HG02981 (cell line): ENCODE measurements around the gene NUBP2.

ENCODE experiments used
- ATAC-seq: cut with Tn5 transposase; IDR thresholded peaks from one replicate; pipeline ENCODE4 v1.9.1; 2021; ENCODE audit warnings: mild to moderate bottlenecking, moderate library complexity; ENCODE audit not compliant: unreplicated experiment

The NUBP2 gene, protein sequence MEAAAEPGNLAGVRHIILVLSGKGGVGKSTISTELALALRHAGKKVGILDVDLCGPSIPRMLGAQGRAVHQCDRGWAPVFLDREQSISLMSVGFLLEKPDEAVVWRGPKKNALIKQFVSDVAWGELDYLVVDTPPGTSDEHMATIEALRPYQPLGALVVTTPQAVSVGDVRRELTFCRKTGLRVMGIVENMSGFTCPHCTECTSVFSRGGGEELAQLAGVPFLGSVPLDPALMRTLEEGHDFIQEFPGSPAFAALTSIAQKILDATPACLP

DNA sequence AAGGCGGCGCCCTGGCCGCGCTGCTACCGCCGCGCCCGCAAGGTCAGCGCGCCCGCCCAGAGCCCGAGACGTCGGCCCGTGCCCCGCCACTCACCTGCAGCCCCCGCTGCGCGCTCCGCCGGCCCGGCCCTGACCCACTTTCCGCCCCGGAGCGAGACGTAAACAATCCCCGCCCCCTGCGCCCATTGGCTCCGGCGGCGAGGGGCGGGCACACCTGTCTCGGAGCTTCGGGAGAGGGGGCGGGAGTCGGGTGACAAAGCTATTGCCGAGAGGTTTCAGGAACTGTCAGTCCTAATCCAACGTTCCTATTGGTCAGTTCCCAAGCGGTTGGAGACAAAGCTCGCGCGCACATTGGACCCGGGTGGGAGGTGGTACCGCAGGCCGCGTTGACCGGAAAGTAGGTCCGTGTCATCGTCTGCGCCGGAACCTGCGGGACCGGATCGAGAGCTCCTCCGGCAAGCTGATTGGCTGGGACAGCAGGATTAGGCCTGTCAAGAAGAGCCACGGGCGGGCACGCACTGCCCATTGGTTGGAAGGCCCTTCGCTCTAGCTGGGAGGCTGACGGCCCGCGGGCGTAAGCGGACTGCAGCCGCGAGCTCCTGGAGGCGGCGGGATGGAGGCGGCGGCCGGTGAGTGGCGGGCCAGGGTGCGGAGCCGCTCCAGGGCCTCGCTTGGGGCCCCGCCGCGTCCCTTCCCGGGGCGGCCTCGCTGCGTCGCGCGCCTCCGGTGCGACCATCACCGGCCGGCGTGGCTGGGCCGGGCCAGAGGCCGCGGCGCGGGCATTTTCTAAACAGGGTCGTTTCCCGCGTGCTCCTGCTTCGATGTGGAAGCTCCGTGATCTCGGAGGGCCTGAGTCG lies at the start of gene NUBP2, which contains the start of gene SPSB3:
Gene NUBP2 (plus strand): TSS at position 553 of the 857 bp plus-strand sequence. CDS start 61 bp downstream, at position 614.
Gene SPSB3 (minus strand): TSS at position 164 of the 857 bp plus-strand sequence. CDS start 1,088 bp downstream, outside the sequence.
- peak; percentile 83 for ATAC-seq

DNA sequence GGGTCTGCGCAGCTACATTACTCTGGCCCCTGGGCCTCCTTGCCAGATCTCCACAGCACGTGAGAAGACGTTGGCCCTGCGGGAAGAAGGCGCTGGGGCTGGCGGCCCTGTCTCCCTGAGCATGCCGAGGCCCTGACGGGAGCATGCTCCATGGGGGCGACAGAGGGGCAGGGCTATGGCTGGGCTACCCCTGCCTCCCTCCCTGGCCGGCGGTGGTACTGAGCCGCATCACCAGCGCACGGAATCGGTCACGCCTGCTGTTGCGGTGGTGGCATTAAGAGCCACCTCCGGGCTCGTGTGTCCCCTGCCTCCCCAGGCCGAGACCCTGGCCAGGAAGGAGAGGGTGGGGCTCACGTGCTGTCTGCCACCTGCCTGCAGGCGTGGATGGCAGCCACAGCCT lies 48.6 kb upstream of the NUBP2 start:
- ATAC-seq, result no peak

DNA sequence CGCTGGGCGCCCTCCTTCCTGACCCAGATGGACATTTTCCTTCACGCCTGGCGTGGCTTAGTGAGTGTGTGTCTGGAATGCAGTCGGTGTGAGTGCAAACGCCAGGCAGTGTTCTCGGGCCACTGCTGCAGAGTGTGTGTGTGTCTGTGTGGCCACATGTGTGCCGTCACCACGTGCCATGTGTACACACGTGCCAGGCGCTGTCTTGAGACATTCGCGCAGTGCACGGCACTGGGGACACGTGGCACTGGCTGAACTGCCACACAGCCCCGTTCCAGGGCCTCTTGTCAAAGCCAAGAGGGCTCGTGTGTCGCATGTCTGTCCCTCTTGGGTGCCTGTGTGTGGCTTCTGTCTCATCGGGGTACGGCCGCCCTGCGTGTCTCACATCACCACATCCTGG lies 47.9 kb upstream of the NUBP2 start:
- ATAC-seq, result no peak

DNA sequence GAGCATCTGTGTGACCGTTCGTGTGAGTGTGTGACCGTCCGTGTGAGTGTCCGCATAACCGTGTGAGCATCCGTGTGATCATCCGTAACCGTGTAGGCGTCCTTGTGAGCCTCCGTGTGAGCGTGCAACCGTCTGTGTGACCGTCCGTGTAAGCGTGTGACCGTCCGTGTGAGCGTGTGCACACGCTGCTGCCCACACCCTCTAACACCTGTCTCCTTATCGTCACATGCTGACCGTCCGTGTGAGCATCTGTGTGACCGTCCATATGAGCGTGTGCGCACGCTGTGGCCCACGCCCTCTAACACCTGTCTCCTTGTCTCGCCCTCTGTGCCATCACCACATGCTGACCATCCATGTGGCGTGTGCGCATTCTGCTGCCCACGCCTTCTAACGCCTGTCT lies 42.5 kb upstream of the NUBP2 start:
- no peak for ATAC-seq

DNA sequence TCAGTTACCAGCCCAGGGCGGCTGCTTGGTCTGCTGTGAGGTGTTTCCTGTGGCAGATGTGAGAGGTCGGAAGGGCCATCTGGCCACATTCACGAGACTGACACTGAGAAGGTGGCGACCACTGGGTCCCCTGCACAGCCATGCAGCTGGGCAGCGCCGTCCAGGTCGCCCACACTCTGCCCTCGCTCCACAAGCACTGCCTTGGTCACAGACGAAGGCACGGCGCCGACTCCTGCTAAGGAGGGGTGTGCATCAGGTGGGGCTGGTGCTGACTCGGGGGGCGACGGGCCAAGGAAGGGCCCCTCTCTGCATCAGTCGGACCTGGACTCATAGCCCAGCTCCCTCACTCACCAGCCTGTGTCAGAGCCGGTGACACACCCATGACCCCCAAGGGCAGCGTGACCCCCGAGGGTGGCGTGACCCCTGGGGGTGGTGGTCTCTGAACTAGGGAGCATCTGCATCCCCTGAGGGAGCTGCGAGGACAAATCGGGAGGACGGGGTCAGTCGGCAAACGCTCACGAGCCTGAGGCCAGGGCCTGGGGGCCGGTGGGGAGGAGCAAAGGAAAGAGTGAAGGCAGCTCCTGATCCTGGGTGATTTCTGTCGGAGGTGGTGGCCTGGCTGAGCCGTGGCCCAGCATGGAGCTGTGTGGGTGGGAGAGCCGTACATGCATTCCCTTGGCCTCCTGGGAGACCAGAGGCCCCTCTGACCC lies 41.8 kb upstream of the NUBP2 start:
- no peak for ATAC-seq

DNA sequence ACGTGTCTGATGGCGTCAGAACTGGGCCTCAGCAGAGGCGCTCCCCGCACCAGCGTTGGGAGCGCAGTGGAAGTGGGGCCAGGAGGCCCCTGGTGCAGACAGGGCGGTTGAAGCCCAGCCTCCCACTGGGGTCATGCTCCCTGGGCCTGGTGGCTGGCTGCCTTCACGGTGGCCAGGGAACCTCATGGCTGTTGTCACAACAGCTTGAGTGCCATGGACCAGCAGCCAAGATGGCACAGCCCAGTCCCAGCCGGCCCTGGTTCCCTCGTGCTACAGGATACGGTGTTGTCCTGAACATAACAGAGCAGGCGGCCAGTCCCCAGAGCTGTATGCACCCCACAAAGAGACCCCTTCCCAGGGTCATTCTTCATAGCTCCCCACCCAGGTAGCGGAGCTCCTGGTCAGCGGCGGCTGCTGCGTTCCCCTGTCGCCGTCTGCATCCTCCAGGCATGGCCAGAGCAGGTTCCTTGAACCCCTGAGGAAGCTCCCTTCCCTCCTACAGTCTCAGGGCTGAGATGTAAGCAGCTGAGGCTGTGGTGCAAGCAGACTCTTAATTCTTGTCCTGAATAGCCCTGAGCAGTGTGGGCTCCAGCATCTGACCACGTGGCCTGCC lies 41.1 kb upstream of the NUBP2 start:
- ATAC-seq, result no peak

- ATAC-seq, result no peak
Measured at GRCh38 chr16:1743376-1744337, 39.1 kb upstream of the NUBP2 start.

DNA sequence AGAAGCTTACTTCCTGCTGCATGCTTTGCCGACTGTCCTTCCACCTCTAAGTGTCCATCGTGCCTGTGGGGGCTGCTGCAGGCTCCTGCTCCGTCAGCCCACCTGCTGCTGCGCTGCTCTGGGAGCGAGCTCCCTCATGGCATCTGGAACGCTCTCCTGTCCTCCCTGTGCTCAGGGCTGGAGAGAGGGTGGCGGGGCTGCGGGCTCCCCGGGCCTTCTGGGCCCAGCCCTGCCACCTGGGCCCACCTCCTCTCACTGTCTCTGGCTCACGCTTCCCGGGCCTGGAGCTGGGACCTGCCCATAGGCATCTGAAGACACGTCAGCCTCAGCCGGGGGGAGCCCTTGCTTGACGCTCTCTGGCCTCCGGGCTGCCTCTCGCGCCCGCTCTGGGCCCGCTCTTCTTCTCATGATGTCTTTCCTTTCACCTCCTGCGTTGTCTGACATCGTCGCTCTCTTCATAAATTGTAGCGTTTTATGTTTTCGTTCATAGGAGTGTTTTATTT lies 38.4 kb upstream of the NUBP2 start:
- ATAC-seq, result no peak

DNA sequence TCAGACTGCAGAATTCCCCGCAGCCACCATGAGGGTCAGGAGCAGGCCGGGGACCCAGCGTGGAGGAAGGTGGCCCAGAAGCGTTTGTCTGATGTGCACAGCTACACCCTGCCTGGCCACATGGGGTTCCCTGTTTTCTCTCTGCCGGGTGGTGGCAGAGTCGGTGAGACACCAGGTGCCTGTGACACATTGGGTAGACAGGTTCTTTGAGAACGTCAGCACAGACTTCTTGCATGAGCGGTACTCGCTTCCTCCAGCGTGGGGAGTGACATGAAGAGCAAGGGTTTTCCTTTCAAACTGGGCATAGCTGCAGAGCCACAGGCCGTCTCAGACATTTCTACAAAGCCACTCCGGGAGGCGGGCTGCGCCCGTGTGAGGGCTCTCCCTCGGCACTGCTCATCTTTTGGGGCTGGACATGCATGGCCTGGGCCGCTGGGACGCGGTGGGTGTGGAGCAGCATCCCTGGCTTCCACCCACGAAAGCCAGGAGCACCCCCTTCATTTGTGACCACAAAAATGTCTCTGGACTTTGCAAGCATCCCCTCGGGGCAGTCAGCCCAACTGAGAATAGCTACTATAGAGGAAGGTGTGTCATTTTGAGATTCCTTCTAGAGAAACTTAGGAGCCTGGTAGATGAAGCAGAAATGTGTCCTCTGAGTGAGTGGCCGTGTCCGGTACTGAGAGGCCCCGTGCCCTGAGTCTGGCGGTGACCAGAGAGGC lies 37.4 kb upstream of the NUBP2 start:
- no peak for ATAC-seq

DNA sequence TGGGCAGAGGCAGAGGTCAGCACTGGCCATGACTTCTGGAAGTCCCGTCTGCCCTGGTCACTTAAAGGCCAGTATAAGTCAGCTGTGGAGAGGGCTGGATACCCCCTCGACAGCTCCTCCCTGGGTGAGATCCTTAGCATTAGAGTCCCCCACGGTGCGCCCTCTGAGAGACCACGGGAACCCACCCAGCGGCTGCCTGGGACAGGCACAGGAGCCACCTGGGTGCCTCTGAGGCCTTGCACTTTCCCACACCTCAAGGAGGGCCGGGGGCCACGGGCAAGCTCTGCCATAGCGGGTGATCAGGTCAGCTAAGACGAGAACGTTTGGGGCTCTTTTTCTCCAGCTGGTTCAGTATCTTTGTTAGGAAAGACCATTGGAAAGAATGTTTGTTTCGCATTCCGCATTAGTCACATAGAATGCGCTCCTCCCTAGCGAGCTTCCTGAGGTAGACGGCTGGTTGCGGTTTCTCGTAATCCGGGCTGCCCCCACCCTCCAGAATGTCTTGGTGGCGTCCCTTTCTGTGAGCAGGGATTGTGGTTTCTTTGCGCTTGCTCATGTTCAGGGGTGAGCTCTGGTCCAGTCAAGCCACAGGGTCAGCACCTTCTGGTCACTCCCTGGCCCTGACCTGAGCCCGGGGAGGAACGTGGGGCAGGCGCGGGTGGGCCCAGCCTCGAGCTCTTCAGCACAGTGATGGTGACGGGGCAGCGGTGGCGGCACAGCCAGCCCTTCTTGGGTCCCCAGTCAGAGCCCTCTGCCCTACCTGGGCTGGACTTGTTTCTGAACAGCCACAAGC lies 36.7 kb upstream of the NUBP2 start:
- no peak for ATAC-seq

DNA sequence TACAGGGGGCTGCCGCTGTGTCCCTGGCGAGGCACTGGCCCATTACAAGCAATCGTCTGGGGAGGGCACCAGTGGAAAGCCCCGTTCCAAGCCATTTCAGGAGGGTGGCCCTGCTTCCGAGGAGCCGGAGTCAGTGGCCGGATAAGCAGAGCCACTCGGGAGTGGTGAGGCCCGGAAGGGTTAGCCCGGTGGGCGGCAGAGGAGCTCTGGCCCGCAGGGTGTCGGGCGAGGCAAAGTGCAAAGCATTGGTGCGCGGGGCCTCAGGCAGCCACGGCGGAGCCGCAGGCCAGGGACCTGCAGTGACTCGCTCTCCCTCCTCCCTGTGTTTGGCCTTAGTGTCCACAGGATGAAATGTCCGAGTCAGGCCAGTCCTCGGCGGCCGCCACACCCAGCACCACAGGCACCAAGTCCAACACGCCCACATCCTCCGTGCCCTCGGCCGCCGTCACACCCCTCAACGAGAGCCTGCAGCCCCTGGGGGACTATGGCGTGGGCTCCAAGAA lies 36.0 kb upstream of the NUBP2 start:
- no peak for ATAC-seq

DNA sequence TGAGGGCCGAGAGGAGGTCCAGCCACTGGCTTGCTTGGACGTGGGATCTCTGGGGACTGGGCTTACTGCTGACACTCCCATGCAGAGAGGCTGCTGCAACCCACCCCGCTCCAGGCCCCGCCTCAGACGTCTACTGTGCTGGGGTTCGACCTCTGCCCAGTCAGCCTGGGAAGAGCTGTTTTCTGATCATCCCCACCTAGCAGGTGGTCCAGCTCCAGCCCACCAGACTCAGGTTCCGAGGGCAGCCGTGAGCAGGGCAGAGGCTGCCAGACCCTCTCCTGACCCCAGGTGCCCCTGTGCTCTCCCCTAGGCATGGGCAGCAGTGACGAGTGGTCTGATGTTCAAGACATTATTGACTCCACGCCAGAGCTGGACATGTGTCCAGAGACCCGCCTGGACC lies 34.8 kb upstream of the NUBP2 start:
- ATAC-seq, result no peak

GRCh38 chr16:1749152-1750117 lies 33.3 kb upstream of the NUBP2 start:
- no peak for ATAC-seq

- ATAC-seq, result no peak
Measured at GRCh38 chr16:1751946-1752345, 30.8 kb upstream of the NUBP2 start.

DNA sequence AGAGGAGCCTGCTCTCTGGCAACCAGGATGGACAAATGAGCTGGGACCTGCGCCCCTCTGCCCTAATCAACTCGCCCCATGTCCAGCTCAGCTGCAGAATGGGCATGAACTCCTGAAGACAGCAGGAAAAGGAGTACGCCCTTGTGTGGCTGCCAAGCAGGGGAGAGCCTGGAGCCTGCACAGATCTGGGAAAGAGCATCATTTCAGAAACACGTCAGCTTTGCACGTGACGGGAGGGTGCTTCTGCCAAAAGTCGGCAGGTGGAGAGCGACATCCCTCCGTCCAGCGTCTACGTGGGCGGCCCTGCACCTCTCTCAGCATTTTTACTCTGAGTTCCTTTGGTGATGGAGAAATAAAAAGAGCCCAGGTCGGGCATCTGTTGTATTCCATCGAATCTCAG lies 29.9 kb upstream of the NUBP2 start:
- ATAC-seq, result no peak

DNA sequence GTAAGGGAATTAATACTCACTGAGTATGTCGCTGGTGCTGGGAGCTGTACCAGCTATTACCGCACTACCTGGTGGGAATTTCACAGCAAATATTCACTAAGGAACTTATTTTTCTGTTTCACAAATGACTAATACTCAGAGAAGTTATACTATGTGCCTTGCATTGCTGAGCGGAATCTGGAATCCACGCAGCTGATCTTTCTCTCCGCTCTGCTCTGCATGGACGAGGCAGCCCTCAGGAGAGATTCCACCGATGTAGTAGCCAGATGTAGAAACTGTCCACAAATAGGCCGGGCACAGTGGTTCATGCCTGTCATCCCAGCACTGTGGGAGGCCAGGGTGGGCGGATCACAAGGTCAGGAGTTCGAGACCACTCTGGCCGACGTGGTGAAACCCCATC lies 28.6 kb upstream of the NUBP2 start:
- no peak for ATAC-seq
